Neuronal stem cell (in vitro differentiated cells): ENCODE data around the gene FOXN3.
A peak's percentile ranks its signal among the peaks of the same experiment; 100 is the strongest.

Experiments used
- DNase-seq: peaks from one replicate; pipeline ENCODE4 v3.0.0-alpha.2; 2013; ENCODE audit warnings: low spot score
- H2AFZ ChIP-seq: one replicate; pipeline ENCODE4 v1.6.1; 2013; ENCODE audit warnings: mild to moderate bottlenecking, low read length, inconsistent platforms
- H2AK5ac ChIP-seq: 2 replicates; pipeline ENCODE4 v1.6.1; 2013; ENCODE audit warnings: low read depth, mild to moderate bottlenecking, inconsistent platforms, low read length, moderate library complexity, mixed read lengths
- H2BK120ac ChIP-seq: 2 replicates; pipeline ENCODE4 v1.6.1; 2013; ENCODE audit warnings: low read depth, mild to moderate bottlenecking, inconsistent platforms, low read length, moderate library complexity, mixed read lengths
- H2BK12ac ChIP-seq: one replicate; pipeline ENCODE4 v1.6.1; 2013; ENCODE audit warnings: low read length, inconsistent platforms
- H2BK15ac ChIP-seq: 2 replicates; pipeline ENCODE4 v1.6.1; 2013; ENCODE audit warnings: mild to moderate bottlenecking, low read length, inconsistent platforms, mixed read lengths
- H2BK5ac ChIP-seq: one replicate; pipeline ENCODE4 v1.6.1; 2013; ENCODE audit warnings: inconsistent platforms, mild to moderate bottlenecking, low read length, moderate library complexity
- H3K14ac ChIP-seq: one replicate; pipeline ENCODE4 v1.6.1; 2013; ENCODE audit warnings: low read length, inconsistent platforms
- H3K18ac ChIP-seq: 2 replicates; pipeline ENCODE4 v1.6.1; 2013; ENCODE audit warnings: low read length, inconsistent platforms
- H3K23ac ChIP-seq: 2 replicates; pipeline ENCODE4 v1.6.1; 2013; ENCODE audit warnings: low read depth, mild to moderate bottlenecking, mixed read lengths, low read length, inconsistent platforms; ENCODE audit not compliant: poor library complexity
- H3K27ac ChIP-seq: replicated peaks from 3 replicates; pipeline ENCODE4 v1.5.1; 2013; ENCODE audit warnings: low read length, inconsistent platforms
- H3K27me3 ChIP-seq, 3 experiments: 2 replicates each; pipeline ENCODE4 v1.6.1; 2013; ENCODE audit warnings: low read length in 3 of 3, mild to moderate bottlenecking in 2 of 3, inconsistent platforms in 1 of 3, low read depth in 1 of 3, mixed read lengths in 1 of 3, moderate library complexity in 1 of 3; ENCODE audit not compliant: control insufficient read depth in 3 of 3, insufficient read depth in 3 of 3
- H3K36me3 ChIP-seq, 2 donors: replicated peaks in 1 of 2; 2 replicates each; pipeline ENCODE4 v1.6.1; 2013; ENCODE audit warnings: low read length in 2 of 2; ENCODE audit not compliant: control insufficient read depth in 2 of 2, insufficient read depth in 2 of 2
- H3K4ac ChIP-seq: 2 replicates; pipeline ENCODE4 v1.6.1; 2013; ENCODE audit warnings: inconsistent platforms, mild to moderate bottlenecking, low read length, moderate library complexity
- H3K4me1 ChIP-seq, 2 donors: 1 replicate in 1 of 2; 2 replicates in 1 of 2; pipeline ENCODE4 v1.6.1; 2013; ENCODE audit warnings: low read length in 2 of 2, low read depth in 1 of 2; ENCODE audit not compliant: control insufficient read depth in 2 of 2, insufficient read depth in 1 of 2
- H3K4me2 ChIP-seq: one replicate; pipeline ENCODE4 v1.6.1; 2013; ENCODE audit warnings: mild to moderate bottlenecking, low read length, inconsistent platforms; ENCODE audit not compliant: insufficient read depth, poor library complexity, severe bottlenecking
- H3K4me3 ChIP-seq, 2 donors: 2 replicates each; pipeline ENCODE4 v1.5.1; 2013; ENCODE audit warnings: low read length in 2 of 2, mild to moderate bottlenecking in 2 of 2, inconsistent platforms in 1 of 2, moderate library complexity in 1 of 2
- H3K79me1 ChIP-seq: one replicate; pipeline ENCODE4 v1.6.1; 2013; ENCODE audit warnings: low read depth, mild to moderate bottlenecking, inconsistent platforms, low read length, moderate library complexity
- H3K9ac ChIP-seq: one replicate; pipeline ENCODE4 v1.6.1; 2013; ENCODE audit warnings: mild to moderate bottlenecking, low read depth, low read length, inconsistent platforms; ENCODE audit not compliant: poor library complexity
- H3K9me3 ChIP-seq, 2 donors: replicated peaks in 1 of 2; 2 replicates each; pipeline versions ENCODE3 to v1.6.1; 2013; ENCODE audit warnings: low read length in 2 of 2, mild to moderate bottlenecking in 2 of 2, inconsistent platforms in 1 of 2, low read depth in 1 of 2, mixed read lengths in 1 of 2, moderate library complexity in 1 of 2; ENCODE audit not compliant: control insufficient read depth in 2 of 2, insufficient read depth in 1 of 2
- H4K8ac ChIP-seq: one replicate; pipeline ENCODE4 v1.6.1; 2013; ENCODE audit warnings: low read depth, mild to moderate bottlenecking, inconsistent platforms, low read length, moderate library complexity
- H4K91ac ChIP-seq: one replicate; pipeline ENCODE4 v1.6.1; 2013; ENCODE audit warnings: low read length, low read depth, mild to moderate bottlenecking, inconsistent platforms; ENCODE audit not compliant: poor library complexity
- WGBS, 2 donors: extraction: QIAGEN DNeasy Blood & Tissue Kit; methylation state at CpG; one replicate each; pipeline ENCODE4 v1.1.7; 2013; ENCODE audit warnings: missing lambda C conversion rate in 2 of 2, mixed read lengths in 1 of 2; ENCODE audit not compliant: insufficient read length in 2 of 2, insufficient replicate concordance in 1 of 2; ENCODE audit errors: extremely low coverage in 2 of 2; 5-methylcytosine and 5-hydroxymethylcytosine counted together

The FOXN3 gene

GRCh38 chr14:89384636-89385035 lies 32.4 kb downstream of the FOXN3 start:
- Histone ChIP-seq H3K27me3 (no peaks in the 10 kb centered on the region), H3K14ac (no peak overlapping the region), H3K36me3 (peaks cover 0 to 8% of the 10 kb centered on the region in 2 donors), H2BK5ac (no peak overlapping the region), H3K79me1 (peaks cover 1% of the 10 kb centered on the region), H3K4ac (no peak overlapping the region), H3K23ac (no peak overlapping the region), H3K4me1 (no peaks in the 10 kb centered on the region), H4K91ac (no peak overlapping the region), H2BK120ac (no peak overlapping the region), H3K4me3 (no peak overlapping the region), H2AFZ (no peak overlapping the region), H3K18ac (no peak overlapping the region), H3K4me2 (no peak overlapping the region), H4K8ac (no peak overlapping the region), H3K9me3 (peaks cover 6 to 11% of the 10 kb centered on the region in 2 donors), H2BK15ac (no peak overlapping the region), H2AK5ac (no peak overlapping the region), H3K27ac (no peak overlapping the region), H2BK12ac (no peak overlapping the region), H3K9ac (no peak overlapping the region)
- WGBS, 2 donors = no CpG with 5 or more reads among the region's 3 CpGs
- no peak for DNase-seq

- Histone ChIP-seq H2AK5ac (no peak overlapping the region), H2BK15ac (no peak overlapping the region), H3K27me3 (no peaks in the 10 kb centered on the region), H3K36me3 (peaks cover 0 to 8% of the 10 kb centered on the region in 2 donors), H3K23ac (no peak overlapping the region), H3K27ac (no peak overlapping the region), H3K79me1 (peaks cover 4% of the 10 kb centered on the region), H3K14ac (no peak overlapping the region), H3K4me3 (peak overlapping the region in 1 of 2 donors; percentile 38), H3K4ac (no peak overlapping the region), H2AFZ (no peak overlapping the region), H4K8ac (no peak overlapping the region), H2BK120ac (no peak overlapping the region), H3K9me3 (peaks cover 6 to 12% of the 10 kb centered on the region in 2 donors), H3K9ac (no peak overlapping the region), H3K4me1 (no peaks in the 10 kb centered on the region), H4K91ac (no peak overlapping the region), H2BK5ac (no peak overlapping the region), H2BK12ac (no peak overlapping the region), H3K18ac (peak overlapping the region; percentile 2), H3K4me2 (no peak overlapping the region)
- no peak for DNase-seq
- WGBS, 2 donors = no CpG with 5 or more reads among the region's 3 CpGs
These were observed 33.0 kb downstream of the FOXN3 start for GRCh38 chr14:89384023-89384422.

- Histone ChIP-seq H2AK5ac (no peak overlapping the region), H2BK15ac (no peak overlapping the region), H3K4me1 (no peaks in the 10 kb centered on the region), H3K79me1 (peaks cover 5% of the 10 kb centered on the region), H2BK5ac (no peak overlapping the region), H3K4me3 (no peak overlapping the region), H3K4me2 (no peak overlapping the region), H3K14ac (no peak overlapping the region), H3K4ac (no peak overlapping the region), H2BK12ac (no peak overlapping the region), H4K91ac (no peak overlapping the region), H3K9me3 (peaks cover 6 to 12% of the 10 kb centered on the region in 2 donors), H3K23ac (no peak overlapping the region), H3K27ac (no peak overlapping the region), H3K27me3 (no peaks in the 10 kb centered on the region), H2AFZ (no peak overlapping the region), H3K36me3 (peaks cover 0 to 8% of the 10 kb centered on the region in 2 donors), H3K9ac (no peak overlapping the region), H4K8ac (no peak overlapping the region), H2BK120ac (no peak overlapping the region), H3K18ac (peak overlapping the region; percentile 16)
- no CpG with 5 or more reads among the region's 14 CpGs for WGBS, 2 donors
- DNase-seq = no peak
These were observed 33.9 kb downstream of the FOXN3 start for GRCh38 chr14:89382901-89383845.

- Histone ChIP-seq H2AK5ac (no peak overlapping the region), H2BK120ac (no peak overlapping the region), H3K27ac (no peak overlapping the region), H4K91ac (no peak overlapping the region), H3K79me1 (peaks cover 5% of the 10 kb centered on the region), H3K36me3 (peaks cover 0 to 8% of the 10 kb centered on the region in 2 donors), H3K4ac (no peak overlapping the region), H2BK12ac (no peak overlapping the region), H3K4me2 (no peak overlapping the region), H3K27me3 (no peaks in the 10 kb centered on the region), H3K14ac (no peak overlapping the region), H3K9ac (no peak overlapping the region), H2BK5ac (no peak overlapping the region), H4K8ac (no peak overlapping the region), H3K23ac (no peak overlapping the region), H3K9me3 (peaks cover 6 to 12% of the 10 kb centered on the region in 2 donors), H3K4me1 (no peaks in the 10 kb centered on the region), H2BK15ac (no peak overlapping the region), H3K18ac (no peak overlapping the region), H3K4me3 (no peak overlapping the region), H2AFZ (no peak overlapping the region)
- no CpG with 5 or more reads among the region's 5 CpGs for WGBS, 2 donors
- DNase-seq = no peak
These were observed 34.5 kb downstream of the FOXN3 start for GRCh38 chr14:89382487-89382886.
